Uterus (tissue), 2 donors: ENCODE results near the gene TPRG1.

ENCODE experiments used
- CTCF ChIP-seq, 4 experiments: fragments of 200-600 bp in 2 of 4; fragments of 450-650 bp in 2 of 4; sonication (generic) in 2 of 4; IDR thresholded peaks; one replicate each; pipeline ENCODE4 v1.5.1; 2016 to 2019; ENCODE audit warnings: antibody characterized with exemption in 4 of 4, mild to moderate bottlenecking in 2 of 4, moderate library complexity in 1 of 4
- POLR2A ChIP-seq, 2 donors: fragments of 450-650 bp; IDR thresholded peaks; one replicate each; pipeline ENCODE4 v1.6.1; 2016; ENCODE audit warnings: antibody characterized with exemption in 2 of 2, mild to moderate bottlenecking in 1 of 2, moderate library complexity in 1 of 2

- TF ChIP-seq CTCF (IDR thresholded peaks at IDR 0.05) (no peak), POLR2A (IDR thresholded peaks at IDR 0.05) (no peak)
Observed at GRCh38 chr3:189192725-189193124, 21.0 kb downstream of the TPRG1 start.
